ENCODE results near the gene TMEM144. TPM values are rescaled to one million over a fixed set of nuclear protein-coding genes. Genes with fewer than 3 reads are reported as not detected.
"Not testable (repeated sequence)": the region's sequence is repeated elsewhere in the genome, so short reads cannot be mapped to it uniquely, and the experiment has no call there.

The TMEM144 gene
- total RNA-seq, 1 experiment from 2014 or later = 13.4 TPM

- Histone ChIP-seq H3F3A (ENCODE audit: insufficient read depth, low read depth) (no peaks in the 10 kb centered on the region), H3K27me3 (ENCODE audit: insufficient read depth, low read depth) (no peaks in the 10 kb centered on the region), H3K9me3 (ENCODE audit: insufficient read depth, low read depth) (no peaks in the 10 kb centered on the region), H3K4me1 (replicated peaks; ENCODE audit: insufficient read depth) (peaks cover 4% of the 10 kb centered on the region; the same call in 1 of the 2 replicates), H3K79me2 (ENCODE audit: low read depth) (no peaks in the 10 kb centered on the region), H3K27ac (no peak overlapping the region), H2AFZ (no peak overlapping the region), H3K9me2 (ENCODE audit: insufficient read depth) (no peaks in the 10 kb centered on the region), H4K20me1 (ENCODE audit: insufficient read depth) (no peaks in the 10 kb centered on the region), H3K36me3 (ENCODE audit: low read depth) (no peaks in the 10 kb centered on the region), H3K4me3 (no peak overlapping the region), H3K4me2 (no peak overlapping the region)
- DNase-seq = no peak
- POLR2A ChIA-PET (ENCODE audit: unreplicated experiment) = no interaction called here
- TF ChIP-seq CTCF (conservative IDR thresholded peaks at IDR 0.05) = no peak
- no peak for TF ChIP-seq EZH2 (IDR thresholded peaks at IDR 0.05; ENCODE audit: low read depth)
- CTCF ChIA-PET = interaction anchor here (0.6 kb wide), 1 partner anchor 348 kb away, joined by 3 read pairs; no protein-coding TSS in a partner anchor
- no TSS peak for BruUV-seq (replicated peaks)
- intact Hi-C loops (cut with micrococcal nuclease; ENCODE audit: unreplicated experiment) = no loop called here
Observed at GRCh38 chr4:158277558-158277957, 67.3 kb downstream of the TMEM144 start.

GRCh38 chr4:158279052-158279451 is 68.8 kb downstream of the TMEM144 start:
- POLR2A ChIA-PET (ENCODE audit: unreplicated experiment); H3K79me2 ChIP-seq (ENCODE audit: low read depth); H3K27ac ChIP-seq; H4K20me1 ChIP-seq (ENCODE audit: insufficient read depth); H2AFZ ChIP-seq; H3K4me1 ChIP-seq (replicated peaks; ENCODE audit: insufficient read depth); DNase-seq; H3K27me3 ChIP-seq (ENCODE audit: insufficient read depth, low read depth); intact Hi-C loops (cut with micrococcal nuclease; ENCODE audit: unreplicated experiment); BruUV-seq (replicated peaks); H3K4me3 ChIP-seq; H3K4me2 ChIP-seq; H3K9me2 ChIP-seq (ENCODE audit: insufficient read depth); CTCF ChIA-PET; H3F3A ChIP-seq (ENCODE audit: insufficient read depth, low read depth); H3K36me3 ChIP-seq (ENCODE audit: low read depth); H3K9me3 ChIP-seq (ENCODE audit: insufficient read depth, low read depth): not testable (repeated sequence)

- POLR2A ChIA-PET (ENCODE audit: unreplicated experiment) = no interaction called here
- no peak overlapping the region for H3K27ac ChIP-seq
- no peaks in the 10 kb centered on the region for H3K9me3 ChIP-seq (ENCODE audit: insufficient read depth, low read depth)
- CTCF ChIA-PET = no interaction called here
- no peak overlapping the region for H3K4me3 ChIP-seq
- no peak overlapping the region for H2AFZ ChIP-seq
- H3K4me2 ChIP-seq = no peak overlapping the region
- H3F3A ChIP-seq (ENCODE audit: insufficient read depth, low read depth) = no peaks in the 10 kb centered on the region
- H4K20me1 ChIP-seq (ENCODE audit: insufficient read depth) = no peaks in the 10 kb centered on the region
- no peaks in the 10 kb centered on the region for H3K9me2 ChIP-seq (ENCODE audit: insufficient read depth)
- no TSS peak for BruUV-seq (replicated peaks)
- no peak for DNase-seq
- TF ChIP-seq CTCF (conservative IDR thresholded peaks at IDR 0.05) = no peak
- TF ChIP-seq EZH2 (IDR thresholded peaks at IDR 0.05; ENCODE audit: low read depth) = no peak
- no peaks in the 10 kb centered on the region for H3K79me2 ChIP-seq (ENCODE audit: low read depth)
- intact Hi-C loops (cut with micrococcal nuclease; ENCODE audit: unreplicated experiment) = no loop called here
- H3K4me1 ChIP-seq (replicated peaks; ENCODE audit: insufficient read depth) = peaks cover 4% of the 10 kb centered on the region; the same call in 1 of the 2 replicates
- no peaks in the 10 kb centered on the region for H3K36me3 ChIP-seq (ENCODE audit: low read depth)
- H3K27me3 ChIP-seq (ENCODE audit: insufficient read depth, low read depth) = no peaks in the 10 kb centered on the region
Observed at GRCh38 chr4:158280856-158281255, 70.6 kb downstream of the TMEM144 start.

- Histone ChIP-seq H3K9me2 (ENCODE audit: insufficient read depth) (no peaks in the 10 kb centered on the region), H3F3A (ENCODE audit: insufficient read depth, low read depth) (no peaks in the 10 kb centered on the region), H3K4me2 (no peak overlapping the region), H2AFZ (peak overlapping the region; percentile 75), H3K27ac (0 out of 2 replicates have a peak overlapping the region, but pooled peaks have one; percentile 3), H3K79me2 (ENCODE audit: low read depth) (no peaks in the 10 kb centered on the region), H4K20me1 (ENCODE audit: insufficient read depth) (no peaks in the 10 kb centered on the region), H3K36me3 (ENCODE audit: low read depth) (no peaks in the 10 kb centered on the region), H3K4me1 (replicated peaks; ENCODE audit: insufficient read depth) (peaks cover 4% of the 10 kb centered on the region; the same call in 1 of the 2 replicates), H3K27me3 (ENCODE audit: insufficient read depth, low read depth) (no peaks in the 10 kb centered on the region), H3K4me3 (no peak overlapping the region), H3K9me3 (ENCODE audit: insufficient read depth, low read depth) (no peaks in the 10 kb centered on the region)
- no TSS peak for BruUV-seq (replicated peaks)
- TF ChIP-seq EZH2 (IDR thresholded peaks at IDR 0.05; ENCODE audit: low read depth) = no peak
- TF ChIP-seq CTCF (conservative IDR thresholded peaks at IDR 0.05) = no peak
- intact Hi-C loops (cut with micrococcal nuclease; ENCODE audit: unreplicated experiment) = no loop called here
- no peak for DNase-seq
- ChIA-PET CTCF (no interaction called here), POLR2A (ENCODE audit: unreplicated experiment) (no interaction called here)
Observed at GRCh38 chr4:158282252-158282651, 72.0 kb downstream of the TMEM144 start.

All from PC-9 (cell line).